ENCODE results near the gene STAT5B.

GRCh38 chr17:42271006-42271778 lies 5.0 kb downstream of the STAT5B start:
- TF ChIP-seq CTCF (IDR thresholded peaks at IDR 0.05 in 8 of 11, conservative IDR thresholded peaks at IDR 0.05 in 3 of 11), result no peak
- TF ChIP-seq POLR2A (IDR thresholded peaks at IDR 0.05), result no peak
